Astrocyte (in vitro differentiated cells and primary cell): ENCODE data around the gene LAMA4. TPM values are rescaled to one million over a fixed set of nuclear protein-coding genes. Genes with fewer than 3 reads are reported as not detected.

Experiments
- DNase-seq: peaks from one replicate; pipeline ENCODE4 v3.0.0-alpha.2; 2010; ENCODE audit warnings: low read depth
- FAIRE-seq: peaks from 2 replicates; lab custom pipeline; 2011; peaks lifted over from hg19 to GRCh38; lab: Jason Lieb, UNC
- H2AFZ ChIP-seq: 2 replicates; pipeline ENCODE4 v1.6.0; 2012; ENCODE audit warnings: low read depth, low read length, inconsistent platforms
- H3K27ac ChIP-seq: 2 replicates; pipeline ENCODE4 v1.5.1; 2011; ENCODE audit warnings: low read depth, low read length, inconsistent platforms
- H3K27me3 ChIP-seq: 2 replicates; pipeline ENCODE4 v1.6.0; 2011; ENCODE audit warnings: low read length, inconsistent platforms; ENCODE audit not compliant: insufficient read depth
- H3K36me3 ChIP-seq: 2 replicates; pipeline ENCODE4 v1.5.1; 2011; ENCODE audit warnings: low read length, inconsistent platforms; ENCODE audit not compliant: insufficient read depth
- H3K4me1 ChIP-seq: 2 replicates; pipeline ENCODE4 v1.5.1; 2011; ENCODE audit warnings: low read length, inconsistent platforms; ENCODE audit not compliant: insufficient read depth
- H3K4me2 ChIP-seq: 2 replicates; pipeline ENCODE4 v1.6.0; 2012; ENCODE audit warnings: low read length, inconsistent platforms
- H3K4me3 ChIP-seq: 2 replicates; pipeline ENCODE4 v1.5.1; 2011; ENCODE audit warnings: low read depth, mild to moderate bottlenecking, low read length, inconsistent platforms; ENCODE audit not compliant: insufficient read depth
- H3K79me2 ChIP-seq: 2 replicates; pipeline ENCODE4 v1.6.0; 2012; ENCODE audit warnings: mild to moderate bottlenecking, low read length, inconsistent platforms; ENCODE audit not compliant: insufficient read depth
- H3K9ac ChIP-seq: 2 replicates; pipeline ENCODE4 v1.6.0; 2012; ENCODE audit warnings: mild to moderate bottlenecking, low read length, inconsistent platforms
- H3K9me3 ChIP-seq: 2 replicates; pipeline ENCODE4 v1.5.1; 2012; ENCODE audit warnings: low read depth, mild to moderate bottlenecking, low read length, inconsistent platforms; ENCODE audit not compliant: insufficient read depth
- H4K20me1 ChIP-seq: 2 replicates; pipeline ENCODE4 v1.6.0; 2012; ENCODE audit warnings: low read length, inconsistent platforms; ENCODE audit not compliant: insufficient read depth
- H3K27ac Mint-ChIP-seq: one replicate; pipeline ENCODE4 v1.8.0; 2021; ENCODE audit warnings: mild to moderate bottlenecking, mixed read lengths; ENCODE audit not compliant: unreplicated experiment
- H3K27me3 Mint-ChIP-seq: one replicate; pipeline ENCODE4 v1.8.0; 2021; ENCODE audit warnings: low read depth, mixed read lengths; ENCODE audit not compliant: unreplicated experiment
- H3K36me3 Mint-ChIP-seq: one replicate; pipeline ENCODE4 v1.8.0; 2021; ENCODE audit warnings: low read depth, mixed read lengths; ENCODE audit not compliant: unreplicated experiment
- H3K4me1 Mint-ChIP-seq: one replicate; pipeline ENCODE4 v1.8.0; 2021; ENCODE audit warnings: low read depth, mixed read lengths; ENCODE audit not compliant: unreplicated experiment
- H3K4me3 Mint-ChIP-seq: one replicate; pipeline ENCODE4 v1.8.0; 2021; ENCODE audit warnings: mild to moderate bottlenecking, moderate library complexity, mixed read lengths; ENCODE audit not compliant: unreplicated experiment
- H3K9me3 Mint-ChIP-seq: one replicate; pipeline ENCODE4 v1.8.0; 2021; ENCODE audit warnings: mild to moderate bottlenecking, mixed read lengths; ENCODE audit not compliant: unreplicated experiment
- EZH2 ChIP-seq: IDR thresholded peaks from 2 replicates; pipeline ENCODE4 v1.6.1; 2012; ENCODE audit warnings: mild to moderate bottlenecking, low read length, inconsistent platforms; ENCODE audit not compliant: insufficient read depth
- total RNA-seq: library from RNA; stranded (reverse); gene quantifications from 2 replicates; pipeline ENCODE4 v1.2.1, GENCODE V29; 2021
- TF ChIP-seq, protein P1 (sequence below): IDR thresholded peaks from 2 replicates; pipeline ENCODE4 v1.5.1; 2011; ENCODE audit warnings: low read depth, mild to moderate bottlenecking, inconsistent platforms, low read length, moderate library complexity; ENCODE audit not compliant: insufficient read depth

The LAMA4 gene
- total RNA-seq, 1 donor from 2014 or later = 2.0 TPM

DNA sequence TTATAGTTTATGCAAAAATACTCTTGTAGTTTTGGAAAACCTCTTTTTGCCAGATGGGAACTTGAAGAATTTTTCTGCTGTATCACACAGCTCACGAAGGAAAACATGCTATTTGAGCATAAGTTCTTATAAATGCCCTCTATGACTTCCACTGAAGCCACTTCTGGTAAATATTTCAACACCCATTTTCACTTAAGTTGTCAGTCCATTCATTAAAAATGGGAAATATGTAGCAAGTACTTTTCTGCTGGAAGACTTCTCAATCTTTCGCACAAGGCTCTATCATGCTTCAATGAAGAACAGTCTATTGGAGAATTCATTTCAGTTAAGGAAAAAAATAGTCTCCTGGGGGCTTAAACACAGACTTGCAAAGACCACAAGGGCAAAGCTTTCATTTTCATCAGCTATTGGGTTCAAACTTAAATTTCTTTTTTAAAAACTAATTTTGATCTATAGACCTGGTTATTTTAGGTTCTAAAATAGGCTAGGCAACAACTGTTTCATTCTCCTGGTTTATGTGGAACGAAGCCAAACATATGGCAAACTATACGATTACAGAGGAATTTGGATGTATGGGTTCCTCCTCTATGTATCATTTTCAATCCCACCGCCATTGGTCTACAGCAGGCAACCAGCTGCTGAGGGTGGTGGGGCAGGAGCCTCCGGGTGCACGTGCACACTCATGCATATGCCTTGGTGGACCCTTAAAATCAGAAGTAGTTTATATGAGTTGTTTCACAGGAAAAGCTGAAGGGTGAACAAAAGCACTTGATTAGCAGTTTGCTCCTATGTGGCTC is 38.7 kb downstream of the LAMA4 start:
- H3K79me2 ChIP-seq = peaks cover 4% of the 10 kb centered on the region

DNA sequence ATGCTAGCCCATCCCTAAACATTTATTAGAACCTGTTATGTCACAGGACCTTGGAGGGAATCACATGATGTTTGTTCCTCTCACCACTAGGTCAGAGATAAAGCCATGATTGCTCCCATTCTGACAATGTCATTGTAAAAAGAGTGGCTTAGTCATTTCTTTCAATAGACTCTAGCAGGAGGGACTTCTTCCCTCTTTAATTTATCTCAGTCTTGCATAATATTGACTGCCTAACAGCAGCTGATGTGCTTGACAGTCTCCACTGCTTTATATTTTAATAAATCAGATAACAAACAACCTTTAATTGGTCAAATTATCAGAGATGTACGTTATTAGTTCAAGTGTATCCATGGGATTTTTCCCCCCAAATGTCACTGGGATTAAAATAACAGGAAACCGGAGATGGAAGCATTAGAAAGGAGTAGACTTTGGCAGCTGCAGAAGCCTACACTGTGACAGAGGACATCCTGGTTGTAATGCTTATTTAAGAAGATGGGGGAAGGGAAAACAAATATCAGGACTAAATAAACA is 39.6 kb downstream of the LAMA4 start:
- Histone ChIP-seq H3K4me2 (no peak overlapping the region), H2AFZ (no peak overlapping the region), H3K9me3 (no peaks in the 10 kb centered on the region), H3K79me2 (peaks cover 4% of the 10 kb centered on the region), H3K4me3 (no peak overlapping the region), H3K36me3 (no peaks in the 10 kb centered on the region), H3K4me1 (peaks cover 32% of the 10 kb centered on the region), H3K9ac (no peak overlapping the region), H3K27me3 (no peaks in the 10 kb centered on the region), H3K27ac (no peak overlapping the region), H4K20me1 (no peaks in the 10 kb centered on the region)
- Mint-ChIP-seq H3K4me1 (peaks cover 13% of the 10 kb centered on the region), H3K9me3 (no peaks in the 10 kb centered on the region), H3K36me3 (no peaks in the 10 kb centered on the region), H3K27me3 (no peaks in the 10 kb centered on the region), H3K27ac (no peak overlapping the region), H3K4me3 (no peak overlapping the region)
- DNase-seq = no peak
- TF ChIP-seq, protein P1, sequence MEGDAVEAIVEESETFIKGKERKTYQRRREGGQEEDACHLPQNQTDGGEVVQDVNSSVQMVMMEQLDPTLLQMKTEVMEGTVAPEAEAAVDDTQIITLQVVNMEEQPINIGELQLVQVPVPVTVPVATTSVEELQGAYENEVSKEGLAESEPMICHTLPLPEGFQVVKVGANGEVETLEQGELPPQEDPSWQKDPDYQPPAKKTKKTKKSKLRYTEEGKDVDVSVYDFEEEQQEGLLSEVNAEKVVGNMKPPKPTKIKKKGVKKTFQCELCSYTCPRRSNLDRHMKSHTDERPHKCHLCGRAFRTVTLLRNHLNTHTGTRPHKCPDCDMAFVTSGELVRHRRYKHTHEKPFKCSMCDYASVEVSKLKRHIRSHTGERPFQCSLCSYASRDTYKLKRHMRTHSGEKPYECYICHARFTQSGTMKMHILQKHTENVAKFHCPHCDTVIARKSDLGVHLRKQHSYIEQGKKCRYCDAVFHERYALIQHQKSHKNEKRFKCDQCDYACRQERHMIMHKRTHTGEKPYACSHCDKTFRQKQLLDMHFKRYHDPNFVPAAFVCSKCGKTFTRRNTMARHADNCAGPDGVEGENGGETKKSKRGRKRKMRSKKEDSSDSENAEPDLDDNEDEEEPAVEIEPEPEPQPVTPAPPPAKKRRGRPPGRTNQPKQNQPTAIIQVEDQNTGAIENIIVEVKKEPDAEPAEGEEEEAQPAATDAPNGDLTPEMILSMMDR = no peak
- no peak for TF ChIP-seq EZH2
- FAIRE-seq = no peak

More for the DNA sequence above, 38.7 kb downstream of the LAMA4 start:
- H3K27me3 ChIP-seq = no peaks in the 10 kb centered on the region
- Mint-ChIP-seq H3K4me3 (no peak overlapping the region), H3K27me3 (no peaks in the 10 kb centered on the region), H3K27ac (no peak overlapping the region), H3K4me1 (peaks cover 13% of the 10 kb centered on the region), H3K9me3 (no peaks in the 10 kb centered on the region), H3K36me3 (no peaks in the 10 kb centered on the region)
- no peaks in the 10 kb centered on the region for H4K20me1 ChIP-seq
- no peaks in the 10 kb centered on the region for H3K36me3 ChIP-seq
- DNase-seq (no peak), FAIRE-seq (peak; percentile 45)
- no peaks in the 10 kb centered on the region for H3K9me3 ChIP-seq
- peaks cover 32% of the 10 kb centered on the region for H3K4me1 ChIP-seq
- no peak overlapping the region for H2AFZ ChIP-seq
- no peak for TF ChIP-seq EZH2
- TF ChIP-seq, protein P1 = no peak
- no peak overlapping the region for H3K9ac ChIP-seq
- H3K4me3 ChIP-seq = no peak overlapping the region
- H3K4me2 ChIP-seq = no peak overlapping the region
- H3K27ac ChIP-seq = peak overlapping the region; percentile 11

DNA sequence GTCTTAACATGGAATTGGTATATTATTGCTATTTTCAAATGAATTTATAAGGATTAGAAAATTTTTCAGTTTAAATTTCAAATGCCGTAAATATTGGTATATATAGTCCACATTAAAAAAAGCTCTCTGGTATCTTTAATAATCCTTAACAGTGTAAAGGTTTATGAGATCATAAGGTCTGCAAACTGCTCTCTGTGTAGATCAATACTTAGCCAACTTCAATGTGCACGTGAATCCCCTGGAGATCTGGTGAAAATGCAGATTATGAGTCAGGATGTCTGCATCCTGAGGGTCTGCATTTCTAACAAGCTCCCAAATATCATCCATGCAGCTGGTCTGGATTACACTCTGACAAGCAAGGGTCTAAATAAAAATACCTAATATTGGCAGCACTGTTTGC is 43.5 kb downstream of the LAMA4 start:
- FAIRE-seq (no peak), DNase-seq (no peak)
- no peak overlapping the region for H3K27ac Mint-ChIP-seq
- Histone ChIP-seq H3K36me3 (no peaks in the 10 kb centered on the region), H4K20me1 (no peaks in the 10 kb centered on the region), H3K4me2 (no peak overlapping the region), H3K27ac (no peak overlapping the region), H3K9me3 (no peaks in the 10 kb centered on the region), H3K4me1 (peaks cover 26% of the 10 kb centered on the region), H2AFZ (no peak overlapping the region), H3K9ac (no peak overlapping the region), H3K4me3 (no peak overlapping the region), H3K27me3 (no peaks in the 10 kb centered on the region), H3K79me2 (no peaks in the 10 kb centered on the region)
- no peak for TF ChIP-seq EZH2
- TF ChIP-seq, protein P1 = no peak
- H3K9me3 Mint-ChIP-seq = no peaks in the 10 kb centered on the region
- H3K4me1 Mint-ChIP-seq = peaks cover 8% of the 10 kb centered on the region
- no peak overlapping the region for H3K4me3 Mint-ChIP-seq
- H3K36me3 Mint-ChIP-seq = no peaks in the 10 kb centered on the region
- H3K27me3 Mint-ChIP-seq = no peaks in the 10 kb centered on the region
